ENCODE results near the gene ANTKMT.

- TF ChIP-seq CTCF (IDR thresholded peaks at IDR 0.05; ENCODE audit: insufficient read depth, low read length) (no peak), REST (IDR thresholded peaks at IDR 0.05; ENCODE audit: insufficient replicate concordance, low read depth) (no peak), GABPA (IDR thresholded peaks at IDR 0.05; ENCODE audit: low read depth) (no peak), POLR2AphosphoS5 (IDR thresholded peaks at IDR 0.05; ENCODE audit: low read depth) (no peak; the same call in 1 of the 2 replicates)
Observed at GRCh38 chr16:716768-717325, 4.1 kb upstream of the ANTKMT start.

All from HL-60 (cell line).